K562 (cell line): ENCODE measurements around the gene COMMD10. TPM values are rescaled to one million over a fixed set of nuclear protein-coding genes. Genes with fewer than 3 reads are reported as not detected.

ENCODE experiments used
- BMI1 ChIP-seq: fragments of 150-350 bp; IDR thresholded peaks from 2 replicates; pipeline ENCODE4 v1.6.1; 2014; ENCODE audit warnings: low read length
- CBFA2T2 ChIP-seq: fragments of 450-650 bp; conservative IDR thresholded peaks from 2 replicates; pipeline ENCODE4 v1.6.1; 2017; ENCODE audit warnings: mild to moderate bottlenecking
- CHD2 ChIP-seq: IDR thresholded peaks from 2 replicates; pipeline ENCODE4 v1.6.1; 2011; ENCODE audit warnings: low read depth, low read length
- CHD4 ChIP-seq: fragments of 200-600 bp; sonication (generic); IDR thresholded peaks from 3 replicates; pipeline ENCODE4 v1.6.1; 2012; ENCODE audit warnings: low read depth, mild to moderate bottlenecking, mixed read lengths, low read length, inconsistent platforms; ENCODE audit not compliant: insufficient read depth, insufficient replicate concordance, poor library complexity, severe bottlenecking
- COPS2 ChIP-seq: fragments of 450-650 bp; conservative IDR thresholded peaks from 2 replicates; pipeline ENCODE4 v1.6.1; 2016; ENCODE audit warnings: mild to moderate bottlenecking, moderate library complexity
- ELK1 ChIP-seq: sonication (generic); formaldehyde crosslinking; IDR thresholded peaks from 2 replicates; pipeline ENCODE4 v1.8.1; 2022; ENCODE audit warnings: missing genetic modification reagents
- HMBOX1 ChIP-seq: sonication (generic); IDR thresholded peaks from 2 replicates; pipeline ENCODE4 v1.6.1; 2016
- KLF16 ChIP-seq: IDR thresholded peaks from 2 replicates; pipeline ENCODE4 v1.6.1; 2016; ENCODE audit warnings: antibody characterized with exemption
- RFX7 ChIP-seq: fragments of 250-450 bp; sonication (Bioruptor Pico); IDR thresholded peaks from 2 replicates; pipeline ENCODE4 v1.5.1; 2021; ENCODE audit warnings: mild to moderate bottlenecking
- TEAD2 ChIP-seq: fragments of 450-650 bp; IDR thresholded peaks from 2 replicates; pipeline ENCODE4 v1.6.1; 2016; ENCODE audit warnings: missing genetic modification characterization, control low read depth, missing compliant biosample characterization
- ZHX1 ChIP-seq: fragments of 150-350 bp; conservative IDR thresholded peaks from 2 replicates; pipeline ENCODE4 v1.6.1; 2014; ENCODE audit warnings: low read length
- ZNF79 ChIP-seq: fragments of 250-450 bp; sonication (Bioruptor Pico); IDR thresholded peaks from 2 replicates; pipeline ENCODE4 v1.4.0; 2020; ENCODE audit warnings: low read depth, mild to moderate bottlenecking, moderate library complexity
- ZZZ3 ChIP-seq: fragments of 450-650 bp; IDR thresholded peaks from 2 replicates; pipeline ENCODE4 v1.6.1; 2016; ENCODE audit warnings: antibody characterized with exemption, mild to moderate bottlenecking, moderate library complexity
- polyA plus RNA-seq, 8 experiments: library from polyadenylated mRNA; depleted of rRNA in 4 of 8; stranded (reverse) in 5 of 8; unstranded in 3 of 8; fragments of >200 nt; fragmentation: Nextera tagmentation in 2 of 8; fragmentation: Illumina TruSeq in 1 of 8; extraction: Ambion mirVana in 2 of 8; extraction: Trizol in 1 of 8; gene quantifications; 2 replicates each; pipeline versions ENCODE4 v1.2.1 to v1.2.3, GENCODE V29; 2011 to 2014; ENCODE audit warnings: inconsistent platforms in 1 of 8, missing spikeins in 1 of 8
- total RNA-seq, 7 experiments: library from RNA; depleted of rRNA in 6 of 7; stranded (reverse); fragments of >200 nt in 6 of 7; fragmentation: Illumina TruSeq in 2 of 7; extraction: Trizol in 2 of 7; gene quantifications; 2 replicates each; pipeline versions ENCODE4 v1.2.1 to v1.2.3, GENCODE V29; 2011 to 2021; ENCODE audit warnings: low replicate concordance in 1 of 7
- TF ChIP-seq, protein P1 (sequence below): fragments of 250-450 bp; sonication (Bioruptor Pico); IDR thresholded peaks from 2 replicates; pipeline ENCODE4 v1.5.1; 2021; ENCODE audit warnings: mild to moderate bottlenecking
- TF ChIP-seq, protein P2 (sequence below): fragments of 450-650 bp; formaldehyde crosslinking; IDR thresholded peaks from 2 replicates; pipeline ENCODE4 v1.4.0; 2020; ENCODE audit warnings: mild to moderate bottlenecking, moderate library complexity
- TF ChIP-seq, protein P3 (sequence below): fragments of 250-450 bp; sonication (Bioruptor Pico); IDR thresholded peaks from 2 replicates; pipeline ENCODE4 v1.4.0; 2020

The COMMD10 gene
- total and polyA plus RNA-seq, 9 of the 15 experiments (the other 6 are each of a cell fraction or from before 2014, with no cell fraction given) = 17.9 to 101 (median 28.0) TPM

GRCh38 chr5:116084871-116085715, at the start of gene COMMD10 (continued):
- TF ChIP-seq ZHX1 (no peak), CHD2 (no peak), TEAD2 (tag) (no peak), ZZZ3 (no peak), ELK1 (CRISPR knock-in tag) (no peak), BMI1 (no peak), CHD4 (no peak), RFX7 (CRISPR knock-in tag) (no peak), COPS2 (no peak), KLF16 (no peak), HMBOX1 (no peak), CBFA2T2 (no peak), ZNF79 (CRISPR knock-in tag) (no peak)
- TF ChIP-seq, protein P1, sequence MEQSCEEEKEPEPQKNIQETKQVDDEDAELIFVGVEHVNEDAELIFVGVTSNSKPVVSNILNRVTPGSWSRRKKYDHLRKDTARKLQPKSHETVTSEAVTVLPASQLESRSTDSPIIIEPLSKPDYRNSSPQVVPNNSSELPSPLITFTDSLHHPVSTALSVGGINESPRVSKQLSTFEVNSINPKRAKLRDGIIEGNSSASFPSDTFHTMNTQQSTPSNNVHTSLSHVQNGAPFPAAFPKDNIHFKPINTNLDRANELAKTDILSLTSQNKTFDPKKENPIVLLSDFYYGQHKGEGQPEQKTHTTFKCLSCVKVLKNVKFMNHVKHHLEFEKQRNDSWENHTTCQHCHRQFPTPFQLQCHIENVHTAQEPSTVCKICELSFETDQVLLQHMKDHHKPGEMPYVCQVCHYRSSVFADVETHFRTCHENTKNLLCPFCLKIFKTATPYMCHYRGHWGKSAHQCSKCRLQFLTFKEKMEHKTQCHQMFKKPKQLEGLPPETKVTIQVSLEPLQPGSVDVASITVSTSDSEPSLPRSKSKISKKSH (CRISPR knock-in tag) = no peak
- TF ChIP-seq, protein P2, sequence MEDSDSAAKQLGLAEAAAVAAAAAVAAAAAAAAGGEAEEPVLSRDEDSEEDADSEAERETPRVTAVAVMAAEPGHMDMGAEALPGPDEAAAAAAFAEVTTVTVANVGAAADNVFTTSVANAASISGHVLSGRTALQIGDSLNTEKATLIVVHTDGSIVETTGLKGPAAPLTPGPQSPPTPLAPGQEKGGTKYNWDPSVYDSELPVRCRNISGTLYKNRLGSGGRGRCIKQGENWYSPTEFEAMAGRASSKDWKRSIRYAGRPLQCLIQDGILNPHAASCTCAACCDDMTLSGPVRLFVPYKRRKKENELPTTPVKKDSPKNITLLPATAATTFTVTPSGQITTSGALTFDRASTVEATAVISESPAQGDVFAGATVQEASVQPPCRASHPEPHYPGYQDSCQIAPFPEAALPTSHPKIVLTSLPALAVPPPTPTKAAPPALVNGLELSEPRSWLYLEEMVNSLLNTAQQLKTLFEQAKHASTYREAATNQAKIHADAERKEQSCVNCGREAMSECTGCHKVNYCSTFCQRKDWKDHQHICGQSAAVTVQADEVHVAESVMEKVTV = no peak
- TF ChIP-seq, protein P3, sequence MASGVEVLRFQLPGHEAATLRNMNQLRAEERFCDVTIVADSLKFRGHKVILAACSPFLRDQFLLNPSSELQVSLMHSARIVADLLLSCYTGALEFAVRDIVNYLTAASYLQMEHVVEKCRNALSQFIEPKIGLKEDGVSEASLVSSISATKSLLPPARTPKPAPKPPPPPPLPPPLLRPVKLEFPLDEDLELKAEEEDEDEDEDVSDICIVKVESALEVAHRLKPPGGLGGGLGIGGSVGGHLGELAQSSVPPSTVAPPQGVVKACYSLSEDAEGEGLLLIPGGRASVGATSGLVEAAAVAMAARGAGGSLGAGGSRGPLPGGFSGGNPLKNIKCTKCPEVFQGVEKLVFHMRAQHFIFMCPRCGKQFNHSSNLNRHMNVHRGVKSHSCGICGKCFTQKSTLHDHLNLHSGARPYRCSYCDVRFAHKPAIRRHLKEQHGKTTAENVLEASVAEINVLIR = no peak; the same call in 1 of the 2 replicates
